Fibroblast of pulmonary artery (primary cell): ENCODE results near the gene BCORL1.
A peak's percentile ranks its signal among the peaks of the same experiment; 100 is the strongest.

Source experiments
- DNase-seq: peaks from one replicate; pipeline ENCODE4 v3.0.0-alpha.2; 2010; ENCODE audit warnings: low read depth
- H3K4me3 ChIP-seq: replicated peaks from 2 replicates; pipeline ENCODE4 v1.5.1; 2011; ENCODE audit warnings: low read depth, mild to moderate bottlenecking, control low read depth, low read length, moderate library complexity
- CTCF ChIP-seq: IDR thresholded peaks from 2 replicates; pipeline ENCODE4 v1.5.1; 2011; ENCODE audit warnings: mild to moderate bottlenecking, control low read depth, low read length, inconsistent platforms; ENCODE audit errors: missing control alignments

Gene BCORL1

GRCh38 chrX:129982300-129983251 lies at the start of gene BCORL1:
TSS of gene BCORL1 (plus strand) at chrX:129982635. CDS start at chrX:130005232, 22,597 bp downstream.
- H3K4me3 ChIP-seq, result peak within 1 kb of the TSS; percentile 59
- peak; percentile 95 for DNase-seq
- TF ChIP-seq CTCF, result no peak

- DNase-seq, result no peak
- H3K4me3 ChIP-seq, result peak overlapping the region; percentile 19
- no peak for TF ChIP-seq CTCF
Measured at GRCh38 chrX:129932821-129933321, 49.6 kb upstream of the BCORL1 start.

GRCh38 chrX:129933700-129934099 lies 48.7 kb upstream of the BCORL1 start:
- DNase-seq, result no peak
- H3K4me3 ChIP-seq, result no peak overlapping the region
- TF ChIP-seq CTCF, result no peak

GRCh38 chrX:129934461-129934860 lies 48.0 kb upstream of the BCORL1 start:
- no peak for TF ChIP-seq CTCF
- DNase-seq, result no peak

GRCh38 chrX:129934952-129935351 lies 47.5 kb upstream of the BCORL1 start:
- DNase-seq, result no peak
- no peak for TF ChIP-seq CTCF
- no peak overlapping the region for H3K4me3 ChIP-seq

More at GRCh38 chrX:129934461-129934860, 48.0 kb upstream of the BCORL1 start:
- H3K4me3 ChIP-seq, result no peak overlapping the region

- no peak overlapping the region for H3K4me3 ChIP-seq
- TF ChIP-seq CTCF, result no peak
- DNase-seq, result no peak
Measured at GRCh38 chrX:129938081-129938480, 44.4 kb upstream of the BCORL1 start.
